D721Med (cell line): ENCODE data around the gene ARHGEF40.
A peak's percentile ranks its signal among the peaks of the same experiment; 100 is the strongest.

ENCODE experiments used
- DNase-seq: peaks from one replicate; pipeline ENCODE4 v3.0.0; 2011; ENCODE audit warnings: low spot score; ENCODE audit not compliant: insufficient read length
- FAIRE-seq: peaks from 2 replicates; lab custom pipeline; 2011; peaks lifted over from hg19 to GRCh38; lab: Jason Lieb, UNC
- TF ChIP-seq, protein P1 (sequence below): IDR thresholded peaks from 2 replicates; pipeline ENCODE4 v1.5.1; 2012; ENCODE audit warnings: mild to moderate bottlenecking, control low read depth; ENCODE audit not compliant: insufficient read depth; ENCODE audit errors: missing control alignments

The ARHGEF40 gene

DNA sequence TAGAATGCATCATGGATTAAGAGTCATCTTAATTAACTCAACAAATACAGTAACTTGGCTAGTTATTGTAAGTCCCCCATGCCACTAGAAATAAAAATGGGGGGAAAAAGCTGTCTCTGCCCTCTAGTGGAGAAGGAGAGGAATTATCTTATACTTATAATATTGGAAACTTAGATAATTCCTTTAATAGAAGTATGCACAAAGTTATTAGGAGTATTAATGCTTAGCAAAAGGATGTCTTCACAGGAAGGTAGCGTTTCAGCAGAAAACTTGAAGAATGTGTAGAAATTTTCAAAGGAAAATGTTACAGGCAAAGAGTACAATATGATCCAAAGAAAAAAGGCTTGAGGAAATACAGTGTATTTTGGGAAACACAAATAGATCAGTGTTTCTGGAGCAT is 65.9 kb downstream of the ARHGEF40 start:
- FAIRE-seq (no peak), DNase-seq (no peak)
- TF ChIP-seq, protein P1, sequence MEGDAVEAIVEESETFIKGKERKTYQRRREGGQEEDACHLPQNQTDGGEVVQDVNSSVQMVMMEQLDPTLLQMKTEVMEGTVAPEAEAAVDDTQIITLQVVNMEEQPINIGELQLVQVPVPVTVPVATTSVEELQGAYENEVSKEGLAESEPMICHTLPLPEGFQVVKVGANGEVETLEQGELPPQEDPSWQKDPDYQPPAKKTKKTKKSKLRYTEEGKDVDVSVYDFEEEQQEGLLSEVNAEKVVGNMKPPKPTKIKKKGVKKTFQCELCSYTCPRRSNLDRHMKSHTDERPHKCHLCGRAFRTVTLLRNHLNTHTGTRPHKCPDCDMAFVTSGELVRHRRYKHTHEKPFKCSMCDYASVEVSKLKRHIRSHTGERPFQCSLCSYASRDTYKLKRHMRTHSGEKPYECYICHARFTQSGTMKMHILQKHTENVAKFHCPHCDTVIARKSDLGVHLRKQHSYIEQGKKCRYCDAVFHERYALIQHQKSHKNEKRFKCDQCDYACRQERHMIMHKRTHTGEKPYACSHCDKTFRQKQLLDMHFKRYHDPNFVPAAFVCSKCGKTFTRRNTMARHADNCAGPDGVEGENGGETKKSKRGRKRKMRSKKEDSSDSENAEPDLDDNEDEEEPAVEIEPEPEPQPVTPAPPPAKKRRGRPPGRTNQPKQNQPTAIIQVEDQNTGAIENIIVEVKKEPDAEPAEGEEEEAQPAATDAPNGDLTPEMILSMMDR: peak; percentile 65
